ENCODE results near the gene PRX. TPM values are rescaled to one million over a fixed set of nuclear protein-coding genes. Genes with fewer than 3 reads are reported as not detected.

The PRX gene
- total RNA-seq, 1 experiment from 2014 or later, result 5.6 TPM

- DNase-seq (ENCODE audit: low spot score), result no peak
- in situ Hi-C loops (cut with HindIII; ENCODE audit: low sequenced_read_pairs), result no loop called here
These were observed 17.2 kb downstream of the PRX start for GRCh38 chr19:40395956-40396355.

DNA sequence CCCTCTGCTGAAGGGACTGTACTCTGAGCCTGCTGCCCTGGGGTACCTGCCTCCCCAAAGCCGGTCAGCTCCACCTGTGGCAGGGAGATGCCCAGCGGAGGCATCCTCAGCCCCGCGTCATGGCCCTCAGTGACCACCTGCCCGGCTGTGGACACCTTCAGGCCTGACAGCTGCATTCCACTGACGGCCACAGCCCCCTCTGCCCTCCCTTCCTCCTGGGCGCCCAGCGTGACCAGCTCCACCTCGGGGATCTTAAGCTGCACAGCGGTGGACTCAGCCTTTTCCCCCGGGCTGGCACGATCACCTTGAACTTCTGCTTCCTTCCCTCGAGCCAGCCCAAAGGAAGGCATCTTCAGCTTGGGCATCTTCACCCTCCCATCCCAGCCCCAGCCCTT lies 18.4 kb downstream of the PRX start:
- DNase-seq (ENCODE audit: low spot score), result no peak
- in situ Hi-C loops (cut with HindIII; ENCODE audit: low sequenced_read_pairs), result no loop called here

DNA sequence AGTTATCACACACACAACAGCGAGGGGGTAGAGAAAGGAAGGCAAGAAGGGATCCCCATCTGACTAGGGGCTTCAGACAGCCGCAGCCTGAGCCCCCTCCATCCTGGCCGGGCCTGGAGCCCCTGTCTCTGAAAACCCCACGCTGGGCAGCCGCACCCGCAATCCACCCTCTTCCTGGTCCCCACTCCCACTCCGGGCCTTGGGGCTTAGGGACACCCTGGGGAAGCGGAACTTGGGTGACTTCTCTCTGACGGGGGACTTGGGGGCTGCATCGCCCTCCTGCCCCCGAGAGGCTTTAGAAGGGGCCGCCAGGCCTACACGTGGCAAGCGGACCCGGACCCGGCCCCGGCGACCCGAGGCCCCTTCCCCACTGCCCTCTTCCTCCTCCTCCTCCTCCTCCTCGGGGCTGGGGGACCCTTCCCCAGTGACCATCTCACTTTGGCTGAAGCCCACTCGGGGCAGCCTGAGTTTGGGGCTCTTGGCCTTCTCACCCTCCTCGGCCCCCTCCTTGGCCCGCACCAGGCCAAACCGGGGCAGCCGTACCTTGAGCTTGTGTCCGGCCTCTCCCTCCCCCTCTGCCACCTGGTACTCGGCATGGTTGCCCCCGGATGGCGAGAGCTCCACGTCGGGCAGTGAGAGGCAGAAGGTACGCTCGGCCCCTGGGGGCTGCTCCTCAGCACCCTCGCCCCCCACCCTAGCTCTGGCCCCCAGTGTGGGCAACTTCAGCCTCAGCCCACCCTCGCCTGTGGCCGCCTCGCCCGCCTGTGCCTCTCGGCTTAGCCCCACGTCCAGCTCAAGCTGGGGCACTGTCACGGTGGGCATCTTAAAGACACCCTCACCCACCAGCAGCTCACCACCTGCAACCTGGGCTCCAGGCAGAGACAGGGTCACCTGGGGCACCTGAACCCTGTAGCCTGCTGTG lies 19.0 kb downstream of the PRX start:
- in situ Hi-C loops (cut with HindIII; ENCODE audit: low sequenced_read_pairs), result no loop called here
- DNase-seq (ENCODE audit: low spot score), result no peak

DNA sequence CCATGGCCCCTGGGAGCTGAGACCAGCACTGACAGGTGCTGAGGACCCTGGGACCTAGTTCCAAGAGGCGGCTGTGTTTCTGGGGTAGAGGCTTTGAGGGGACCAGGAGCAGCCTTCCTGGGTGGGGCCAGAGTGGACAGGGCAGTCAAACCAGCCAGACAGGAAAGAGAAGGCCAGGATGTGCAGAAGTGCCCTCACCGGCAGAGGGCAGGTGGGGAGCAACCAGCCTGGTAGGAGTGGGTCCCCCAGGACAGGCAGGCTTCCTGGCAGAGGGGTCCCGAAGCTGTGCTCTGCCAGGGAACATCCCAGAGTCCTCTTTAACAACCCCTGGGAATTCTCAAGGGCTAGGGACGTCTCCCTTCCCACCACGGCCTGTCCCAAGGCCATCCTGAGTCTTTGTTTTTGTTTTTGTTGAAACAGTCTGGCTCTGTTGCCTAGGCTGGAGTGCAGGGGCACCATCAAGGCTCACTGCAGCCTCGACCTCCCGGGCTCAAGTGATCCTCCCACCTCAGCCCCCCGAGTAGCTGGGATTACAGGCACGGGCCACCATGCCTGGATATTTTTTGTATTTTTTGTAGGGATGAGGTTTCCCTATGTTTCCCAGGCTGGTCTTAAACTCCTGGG lies 20.2 kb downstream of the PRX start:
- in situ Hi-C loops (cut with HindIII; ENCODE audit: low sequenced_read_pairs), result no loop called here
- DNase-seq (ENCODE audit: low spot score), result no peak

DNA sequence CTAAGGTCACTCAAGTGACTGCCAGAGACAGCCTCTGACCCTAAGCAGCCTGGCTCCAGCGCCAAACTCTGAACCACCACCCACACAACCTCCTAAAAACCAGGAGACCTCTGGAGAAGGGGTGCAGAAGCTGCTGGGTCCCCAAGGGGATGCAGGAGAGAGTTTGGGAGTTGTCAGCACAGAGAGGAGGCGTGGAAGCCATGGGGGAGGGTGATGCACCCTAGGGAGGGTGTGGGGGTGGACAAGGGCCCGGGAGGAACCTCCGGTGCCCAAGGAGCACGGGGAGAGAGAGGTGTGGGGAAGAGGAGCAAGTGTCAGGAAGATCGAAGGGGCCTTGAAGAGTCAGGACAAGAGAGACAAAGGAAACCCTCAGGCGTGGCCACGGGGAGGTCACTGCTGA lies 21.1 kb downstream of the PRX start:
- in situ Hi-C loops (cut with HindIII; ENCODE audit: low sequenced_read_pairs), result no loop called here
- no peak for DNase-seq (ENCODE audit: low spot score)

GRCh38 chr19:40390084-40390742 lies 23.0 kb downstream of the PRX start, which contains the start of gene HIPK4:
HIPK4 (minus strand) TSS chr19:40390181; CDS start chr19:40389902, 279 bp downstream.
- in situ Hi-C loops (cut with HindIII; ENCODE audit: low sequenced_read_pairs), result no loop called here
- no peak for DNase-seq (ENCODE audit: low spot score)

- in situ Hi-C loops (cut with HindIII; ENCODE audit: low sequenced_read_pairs), result no loop called here
- DNase-seq (ENCODE audit: low spot score), result no peak
These were observed 23.6 kb downstream of the PRX start for GRCh38 chr19:40389404-40390083.

DNA sequence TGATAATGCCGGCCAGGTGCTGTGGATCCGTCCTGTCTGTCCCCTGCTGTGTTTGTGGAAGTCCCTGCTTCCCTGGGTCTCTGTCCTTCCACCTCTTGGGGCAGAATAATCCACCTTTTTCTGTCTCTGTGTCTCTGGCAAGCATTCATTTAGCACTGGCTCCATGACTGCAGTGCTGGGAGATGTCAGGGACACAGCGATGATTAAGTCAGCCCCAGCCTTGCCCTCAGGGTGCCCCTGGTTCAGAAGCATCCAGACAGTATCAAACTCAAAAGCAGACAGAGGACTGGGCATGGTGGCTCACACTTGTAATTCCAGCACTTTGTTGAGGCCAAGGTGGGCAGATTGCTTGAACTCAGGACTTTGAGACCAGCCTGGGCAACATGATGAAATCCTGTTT lies 24.7 kb downstream of the PRX start:
- in situ Hi-C loops (cut with HindIII; ENCODE audit: low sequenced_read_pairs), result no loop called here
- DNase-seq (ENCODE audit: low spot score), result no peak

DNA sequence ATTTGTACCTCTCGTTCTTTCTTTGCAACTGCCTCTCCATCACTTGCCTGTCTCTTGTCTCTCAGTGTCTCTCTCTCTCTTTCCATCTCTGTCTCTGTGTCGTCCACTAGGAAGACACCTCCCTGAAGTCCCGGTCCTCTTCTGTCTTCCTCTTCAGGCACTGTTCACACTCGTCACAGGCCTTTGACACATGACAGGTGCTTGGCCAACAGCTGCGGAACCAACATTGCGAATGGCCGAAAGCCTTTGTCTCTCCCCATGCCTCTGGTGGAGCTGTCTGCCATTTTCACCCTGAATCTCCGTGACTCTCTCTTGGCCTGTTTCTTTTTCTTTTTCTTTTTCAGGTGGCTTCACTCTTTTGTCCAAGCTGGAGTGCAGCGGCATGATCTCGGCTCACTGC lies 26.0 kb downstream of the PRX start:
- in situ Hi-C loops (cut with HindIII; ENCODE audit: low sequenced_read_pairs), result no loop called here
- no peak for DNase-seq (ENCODE audit: low spot score)

- DNase-seq (ENCODE audit: low spot score), result no peak
- in situ Hi-C loops (cut with HindIII; ENCODE audit: low sequenced_read_pairs), result no loop called here
These were observed 29.4 kb downstream of the PRX start for GRCh38 chr19:40383668-40384248.

DNA sequence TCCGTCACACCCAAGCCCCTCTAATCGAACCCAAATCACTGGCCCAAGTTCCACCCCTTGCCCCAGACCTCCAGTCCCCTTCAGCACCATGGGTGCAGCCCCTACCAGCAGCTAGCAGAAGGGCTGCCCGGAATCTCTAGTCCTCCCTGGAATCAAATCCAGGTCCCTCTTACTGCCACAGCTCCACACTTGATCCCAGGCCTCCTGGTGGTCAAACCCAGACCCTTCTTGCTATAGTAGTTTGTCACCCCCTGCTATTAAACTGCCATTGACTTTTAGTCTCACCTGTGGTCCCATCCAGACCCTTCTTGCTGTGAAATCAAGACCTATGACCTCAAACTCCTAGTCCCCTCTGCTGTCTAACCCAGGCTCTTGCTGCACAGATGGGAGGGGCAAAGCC lies 31.9 kb downstream of the PRX start:
- no peak for DNase-seq (ENCODE audit: low spot score)
- in situ Hi-C loops (cut with HindIII; ENCODE audit: low sequenced_read_pairs), result no loop called here

DNA sequence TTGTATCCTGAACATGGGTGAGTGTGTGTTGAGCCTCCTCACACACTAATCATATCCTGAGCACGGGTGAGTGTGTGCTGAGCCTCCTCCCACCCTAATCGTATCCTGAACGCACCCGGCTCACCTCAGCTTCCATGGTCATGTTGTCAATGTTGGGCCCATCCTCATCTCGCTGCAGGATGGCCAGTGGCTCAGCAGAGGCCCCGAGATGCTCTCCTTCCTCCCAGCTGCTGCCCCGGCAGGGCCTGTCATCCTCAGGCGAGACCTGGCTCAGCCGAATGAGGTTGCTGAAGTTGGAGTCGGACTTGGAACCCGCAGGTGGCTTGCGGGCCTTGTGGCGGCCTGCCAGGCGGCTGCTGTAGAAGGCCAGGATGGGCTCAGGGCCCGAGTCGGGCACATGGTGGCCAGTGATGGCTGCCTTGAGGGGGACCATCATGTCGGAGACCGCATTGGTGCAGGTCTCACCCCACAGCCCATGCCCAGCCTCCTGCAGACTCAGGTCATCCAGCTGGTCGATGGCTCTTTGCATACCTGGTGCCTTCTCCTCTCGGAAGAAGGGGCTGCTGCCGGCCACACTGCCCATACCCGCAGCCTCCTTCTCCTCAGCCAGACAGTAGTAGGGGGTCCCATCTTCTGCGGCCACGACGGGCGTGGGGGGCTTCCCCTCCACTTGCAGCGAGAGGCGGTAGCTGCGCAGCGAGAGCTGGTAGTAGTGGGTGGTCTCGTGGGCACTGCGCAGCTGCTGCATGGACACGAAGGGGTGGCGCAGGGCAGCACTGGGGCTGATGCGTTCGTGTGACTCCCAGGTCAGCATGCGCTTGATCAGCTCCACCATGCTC lies 32.8 kb downstream of the PRX start:
- DNase-seq (ENCODE audit: low spot score), result peak; percentile 43
- in situ Hi-C loops (cut with HindIII; ENCODE audit: low sequenced_read_pairs), result no loop called here

- no peak for DNase-seq (ENCODE audit: low spot score)
- in situ Hi-C loops (cut with HindIII; ENCODE audit: low sequenced_read_pairs), result no loop called here
These were observed 33.6 kb downstream of the PRX start for GRCh38 chr19:40379446-40380198.

GRCh38 chr19:40378509-40378908 lies 34.7 kb downstream of the PRX start:
- DNase-seq (ENCODE audit: low spot score), result no peak
- in situ Hi-C loops (cut with HindIII; ENCODE audit: low sequenced_read_pairs), result no loop called here

DNA sequence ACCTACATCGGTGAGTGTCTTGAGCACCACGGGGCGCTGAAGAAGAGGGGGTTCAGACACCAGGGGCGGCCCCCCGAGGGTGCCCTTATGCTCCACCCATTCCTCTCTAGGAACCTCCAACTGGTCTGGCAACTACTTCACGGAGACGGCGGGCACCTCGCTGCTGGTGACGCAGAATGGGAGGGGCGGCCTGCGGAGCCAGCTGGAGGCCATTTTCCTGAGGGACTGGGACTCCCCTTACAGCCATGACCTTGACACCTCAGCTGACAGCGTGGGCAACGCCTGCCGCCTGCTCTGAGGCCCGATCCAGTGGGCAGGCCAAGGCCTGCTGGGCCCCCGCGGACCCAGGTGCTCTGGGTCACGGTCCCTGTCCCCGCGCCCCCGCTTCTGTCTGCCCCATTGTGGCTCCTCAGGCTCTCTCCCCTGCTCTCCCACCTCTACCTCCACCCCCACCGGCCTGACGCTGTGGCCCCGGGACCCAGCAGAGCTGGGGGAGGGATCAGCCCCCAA lies 35.2 kb downstream of the PRX start:
- DNase-seq (ENCODE audit: low spot score), result no peak
- in situ Hi-C loops (cut with HindIII; ENCODE audit: low sequenced_read_pairs), result no loop called here

DNA sequence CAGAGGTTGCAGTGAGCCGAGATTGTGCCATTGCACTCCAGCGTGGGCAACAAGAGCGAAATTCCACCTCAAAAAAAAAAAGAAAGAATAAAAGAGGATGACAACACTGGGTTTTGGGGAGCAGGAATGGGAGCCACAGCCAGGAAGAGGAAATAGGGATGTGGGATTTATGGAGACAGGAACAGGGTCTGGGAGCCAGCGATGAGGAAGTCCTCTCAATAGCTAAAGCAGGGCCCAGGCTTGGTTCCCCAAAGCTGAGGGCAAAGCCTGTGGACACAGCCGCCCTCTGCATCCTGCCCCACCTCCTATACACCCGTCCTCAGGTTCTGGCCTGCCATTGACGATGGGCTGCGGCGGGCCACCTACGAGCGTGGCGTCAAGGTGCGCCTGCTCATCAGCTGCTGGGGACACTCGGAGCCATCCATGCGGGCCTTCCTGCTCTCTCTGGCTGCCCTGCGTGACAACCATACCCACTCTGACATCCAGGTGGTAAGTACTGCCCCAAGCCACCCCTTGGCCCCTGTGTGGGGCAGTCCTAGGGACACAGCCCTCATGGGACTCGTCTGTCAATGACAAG lies 36.8 kb downstream of the PRX start:
- in situ Hi-C loops (cut with HindIII; ENCODE audit: low sequenced_read_pairs), result no loop called here
- DNase-seq (ENCODE audit: low spot score), result no peak

- in situ Hi-C loops (cut with HindIII; ENCODE audit: low sequenced_read_pairs), result no loop called here
- no peak for DNase-seq (ENCODE audit: low spot score)
These were observed 39.1 kb downstream of the PRX start for GRCh38 chr19:40374084-40374483.

Measured in G401 (cell line).